Right lung (tissue), 5 donors: ENCODE measurements around the gene MINK1. TPM values are rescaled to one million over a fixed set of nuclear protein-coding genes. Genes with fewer than 3 reads are reported as not detected.
"Not testable (repeated sequence)": the region's sequence is repeated elsewhere in the genome, so short reads cannot be mapped to it uniquely, and the experiment has no call there.

Experiments used
- DNase-seq, 2 donors: peaks; one replicate each; pipeline ENCODE4 v3.0.0-alpha.2; 2013
- polyA plus RNA-seq, 5 donors: library from polyadenylated mRNA; unstranded; fragments of 120-200 nt; gene quantifications; one replicate each; pipeline versions ENCODE4 v1.2.1 to v1.2.3, GENCODE V29; 2013; ENCODE audit warnings: inconsistent platforms in 1 of 5, low replicate concordance in 1 of 5; ENCODE audit not compliant: insufficient read length in 5 of 5, insufficient read depth in 1 of 5

The MINK1 gene
- polyA plus RNA-seq, 5 donors: 47.4 to 64.5 (median 57.3) TPM

GRCh38 chr17:4869058-4869998, 36.2 kb downstream of the MINK1 start:
- not testable (repeated sequence) for DNase-seq

- no peak for DNase-seq
Observed at GRCh38 chr17:4870855-4871254, 37.7 kb downstream of the MINK1 start.

- DNase-seq: no peak
Observed at GRCh38 chr17:4872786-4873185, 39.6 kb downstream of the MINK1 start.

GRCh38 chr17:4877089-4877488, 43.9 kb downstream of the MINK1 start:
- no peak for DNase-seq

GRCh38 chr17:4879601-4880000, 46.5 kb downstream of the MINK1 start:
- no peak for DNase-seq

- no peak for DNase-seq
Observed at GRCh38 chr17:4880857-4881256, 47.7 kb downstream of the MINK1 start.

- no peak for DNase-seq
Observed at GRCh38 chr17:4881761-4882555, 48.8 kb downstream of the MINK1 start.

- no peak for DNase-seq
Observed at GRCh38 chr17:4884489-4884888, 51.3 kb downstream of the MINK1 start.

GRCh38 chr17:4886830-4887229, 53.7 kb downstream of the MINK1 start:
- no peak for DNase-seq

- DNase-seq: no peak
Observed at GRCh38 chr17:4887581-4887980, 54.4 kb downstream of the MINK1 start.

- DNase-seq: no peak
Observed at GRCh38 chr17:4891411-4892410, 58.6 kb downstream of the MINK1 start.

GRCh38 chr17:4892499-4893221, 59.5 kb downstream of the MINK1 start:
- no peak for DNase-seq

- DNase-seq: no peak
Observed at GRCh38 chr17:4893272-4893671, 60.1 kb downstream of the MINK1 start.

GRCh38 chr17:4893721-4894560, 60.8 kb downstream of the MINK1 start:
- no peak for DNase-seq

GRCh38 chr17:4895121-4895520, 62.0 kb downstream of the MINK1 start:
- DNase-seq: no peak

GRCh38 chr17:4895657-4896331, 62.7 kb downstream of the MINK1 start:
- DNase-seq: no peak

- no peak for DNase-seq
Observed at GRCh38 chr17:4896332-4897197, 63.4 kb downstream of the MINK1 start.

GRCh38 chr17:4897198-4897687, 64.1 kb downstream of the MINK1 start:
- DNase-seq: no peak
